Peyer's patch (tissue), 4 donors: Measurements from ENCODE around the gene LCK.

Source experiments
- CTCF ChIP-seq, 6 experiments: fragments of 450-650 bp in 4 of 6; fragments of 200-600 bp in 2 of 6; sonication (generic) in 1 of 6; IDR thresholded peaks; one replicate each; pipeline ENCODE4 v1.5.1; 2017 to 2019; ENCODE audit warnings: antibody characterized with exemption in 6 of 6, mild to moderate bottlenecking in 3 of 6, moderate library complexity in 1 of 6
- POLR2A ChIP-seq, 2 donors: fragments of 450-650 bp; IDR thresholded peaks; one replicate each; pipeline ENCODE4 v1.5.1; 2017; ENCODE audit warnings: antibody characterized with exemption in 2 of 2, mild to moderate bottlenecking in 2 of 2, moderate library complexity in 2 of 2

GRCh38 chr1:32247452-32247851 lies 3.6 kb upstream of the LCK start:
- TF ChIP-seq CTCF (IDR thresholded peaks at IDR 0.05): no peak
- TF ChIP-seq POLR2A (IDR thresholded peaks at IDR 0.05): no peak
